Astrocyte (in vitro differentiated cells and primary cell): ENCODE measurements around the gene SLC6A12. TPM values are rescaled to one million over a fixed set of nuclear protein-coding genes. Genes with fewer than 3 reads are reported as not detected.
A peak's percentile ranks its signal among the peaks of the same experiment; 100 is the strongest.

ENCODE experiments used
- DNase-seq: peaks from one replicate; pipeline ENCODE4 v3.0.0-alpha.2; 2010; ENCODE audit warnings: low read depth
- FAIRE-seq: peaks from 2 replicates; lab custom pipeline; 2011; peaks lifted over from hg19 to GRCh38; lab: Jason Lieb, UNC
- H2AFZ ChIP-seq: 2 replicates; pipeline ENCODE4 v1.6.0; 2012; ENCODE audit warnings: low read depth, low read length, inconsistent platforms
- H3K27ac ChIP-seq: 2 replicates; pipeline ENCODE4 v1.5.1; 2011; ENCODE audit warnings: low read depth, low read length, inconsistent platforms
- H3K27me3 ChIP-seq: 2 replicates; pipeline ENCODE4 v1.6.0; 2011; ENCODE audit warnings: low read length, inconsistent platforms; ENCODE audit not compliant: insufficient read depth
- H3K36me3 ChIP-seq: 2 replicates; pipeline ENCODE4 v1.5.1; 2011; ENCODE audit warnings: low read length, inconsistent platforms; ENCODE audit not compliant: insufficient read depth
- H3K4me1 ChIP-seq: 2 replicates; pipeline ENCODE4 v1.5.1; 2011; ENCODE audit warnings: low read length, inconsistent platforms; ENCODE audit not compliant: insufficient read depth
- H3K4me2 ChIP-seq: 2 replicates; pipeline ENCODE4 v1.6.0; 2012; ENCODE audit warnings: low read length, inconsistent platforms
- H3K4me3 ChIP-seq: 2 replicates; pipeline ENCODE4 v1.5.1; 2011; ENCODE audit warnings: low read depth, mild to moderate bottlenecking, low read length, inconsistent platforms; ENCODE audit not compliant: insufficient read depth
- H3K79me2 ChIP-seq: 2 replicates; pipeline ENCODE4 v1.6.0; 2012; ENCODE audit warnings: mild to moderate bottlenecking, low read length, inconsistent platforms; ENCODE audit not compliant: insufficient read depth
- H3K9ac ChIP-seq: 2 replicates; pipeline ENCODE4 v1.6.0; 2012; ENCODE audit warnings: mild to moderate bottlenecking, low read length, inconsistent platforms
- H3K9me3 ChIP-seq: 2 replicates; pipeline ENCODE4 v1.5.1; 2012; ENCODE audit warnings: low read depth, mild to moderate bottlenecking, low read length, inconsistent platforms; ENCODE audit not compliant: insufficient read depth
- H4K20me1 ChIP-seq: 2 replicates; pipeline ENCODE4 v1.6.0; 2012; ENCODE audit warnings: low read length, inconsistent platforms; ENCODE audit not compliant: insufficient read depth
- H3K27ac Mint-ChIP-seq: one replicate; pipeline ENCODE4 v1.8.0; 2021; ENCODE audit warnings: mild to moderate bottlenecking, mixed read lengths; ENCODE audit not compliant: unreplicated experiment
- H3K27me3 Mint-ChIP-seq: one replicate; pipeline ENCODE4 v1.8.0; 2021; ENCODE audit warnings: low read depth, mixed read lengths; ENCODE audit not compliant: unreplicated experiment
- H3K36me3 Mint-ChIP-seq: one replicate; pipeline ENCODE4 v1.8.0; 2021; ENCODE audit warnings: low read depth, mixed read lengths; ENCODE audit not compliant: unreplicated experiment
- H3K4me1 Mint-ChIP-seq: one replicate; pipeline ENCODE4 v1.8.0; 2021; ENCODE audit warnings: low read depth, mixed read lengths; ENCODE audit not compliant: unreplicated experiment
- H3K4me3 Mint-ChIP-seq: one replicate; pipeline ENCODE4 v1.8.0; 2021; ENCODE audit warnings: mild to moderate bottlenecking, moderate library complexity, mixed read lengths; ENCODE audit not compliant: unreplicated experiment
- H3K9me3 Mint-ChIP-seq: one replicate; pipeline ENCODE4 v1.8.0; 2021; ENCODE audit warnings: mild to moderate bottlenecking, mixed read lengths; ENCODE audit not compliant: unreplicated experiment
- EZH2 ChIP-seq: IDR thresholded peaks from 2 replicates; pipeline ENCODE4 v1.6.1; 2012; ENCODE audit warnings: mild to moderate bottlenecking, low read length, inconsistent platforms; ENCODE audit not compliant: insufficient read depth
- total RNA-seq: library from RNA; stranded (reverse); gene quantifications from 2 replicates; pipeline ENCODE4 v1.2.1, GENCODE V29; 2021
- TF ChIP-seq, protein P1 (sequence below): IDR thresholded peaks from 2 replicates; pipeline ENCODE4 v1.5.1; 2011; ENCODE audit warnings: low read depth, mild to moderate bottlenecking, inconsistent platforms, low read length, moderate library complexity; ENCODE audit not compliant: insufficient read depth

Gene SLC6A12
- total RNA-seq, 1 donor from 2014 or later: 3.0 TPM

DNA sequence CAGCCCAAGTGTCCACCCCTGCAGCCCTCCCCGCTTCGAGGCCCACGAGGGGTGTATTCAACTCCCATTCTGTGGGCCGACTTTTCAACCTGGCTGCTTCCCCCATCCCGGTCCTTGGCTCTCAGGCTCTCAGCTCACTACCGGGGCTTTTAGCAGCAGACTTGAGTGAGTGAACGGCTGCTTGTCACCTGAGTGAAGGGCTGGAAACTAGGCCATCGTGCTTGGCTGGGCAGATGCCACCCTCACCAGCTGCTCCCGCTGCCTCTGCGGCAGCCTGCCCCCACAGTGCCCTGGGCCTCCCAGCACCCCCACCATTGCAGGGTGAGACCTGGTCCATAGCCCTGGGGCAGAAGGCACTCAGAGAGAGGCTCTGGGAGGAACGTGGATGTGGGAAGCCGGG, 59.9 kb downstream of the SLC6A12 start:
- DNase-seq (no peak), FAIRE-seq (no peak)
- H3K9ac ChIP-seq: no peak overlapping the region

DNA sequence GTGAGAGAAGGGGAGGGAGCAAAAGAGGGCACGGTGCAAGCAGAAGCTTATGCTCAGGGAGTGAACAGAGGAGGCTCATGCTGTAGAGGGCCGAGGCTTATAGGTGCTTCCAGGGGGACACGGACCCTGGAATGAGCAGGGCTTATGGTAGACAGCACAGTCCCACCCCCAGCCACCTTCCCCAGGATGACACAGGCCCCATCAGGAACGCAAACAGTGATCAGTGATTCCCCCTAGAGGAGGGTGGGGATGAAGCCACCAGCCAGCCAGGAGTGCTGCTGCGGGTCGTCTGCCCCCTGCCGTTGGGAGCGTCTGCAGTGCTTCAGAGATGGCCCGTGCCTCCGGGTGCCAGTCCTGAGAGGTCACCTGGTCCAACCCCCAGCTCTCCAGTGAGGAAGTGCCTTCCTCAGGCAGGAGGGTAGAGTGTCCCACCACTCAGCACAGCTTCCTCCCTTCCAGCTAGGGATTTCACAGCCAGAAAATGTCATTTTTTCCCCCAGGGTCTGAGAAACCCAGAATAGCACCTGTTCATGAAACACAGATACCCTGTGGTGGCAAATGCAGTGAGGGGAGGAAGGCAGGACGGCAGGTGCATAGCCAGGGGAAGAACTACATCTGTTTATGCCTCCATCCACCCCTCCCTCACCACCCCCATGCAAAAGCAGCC, 60.7 kb downstream of the SLC6A12 start:
- H3K36me3 ChIP-seq: no peaks in the 10 kb centered on the region
- DNase-seq: peak; percentile 13
- H3K9me3 Mint-ChIP-seq: no peaks in the 10 kb centered on the region
- no peak overlapping the region for H2AFZ ChIP-seq
- H3K9ac ChIP-seq: no peak overlapping the region
- H3K27me3 Mint-ChIP-seq: peaks cover 60% of the 10 kb centered on the region
- no peak overlapping the region for H3K27ac Mint-ChIP-seq
- no peak overlapping the region for H3K4me3 ChIP-seq
- no peaks in the 10 kb centered on the region for H3K4me1 Mint-ChIP-seq
- no peak for TF ChIP-seq EZH2
- TF ChIP-seq, protein P1, sequence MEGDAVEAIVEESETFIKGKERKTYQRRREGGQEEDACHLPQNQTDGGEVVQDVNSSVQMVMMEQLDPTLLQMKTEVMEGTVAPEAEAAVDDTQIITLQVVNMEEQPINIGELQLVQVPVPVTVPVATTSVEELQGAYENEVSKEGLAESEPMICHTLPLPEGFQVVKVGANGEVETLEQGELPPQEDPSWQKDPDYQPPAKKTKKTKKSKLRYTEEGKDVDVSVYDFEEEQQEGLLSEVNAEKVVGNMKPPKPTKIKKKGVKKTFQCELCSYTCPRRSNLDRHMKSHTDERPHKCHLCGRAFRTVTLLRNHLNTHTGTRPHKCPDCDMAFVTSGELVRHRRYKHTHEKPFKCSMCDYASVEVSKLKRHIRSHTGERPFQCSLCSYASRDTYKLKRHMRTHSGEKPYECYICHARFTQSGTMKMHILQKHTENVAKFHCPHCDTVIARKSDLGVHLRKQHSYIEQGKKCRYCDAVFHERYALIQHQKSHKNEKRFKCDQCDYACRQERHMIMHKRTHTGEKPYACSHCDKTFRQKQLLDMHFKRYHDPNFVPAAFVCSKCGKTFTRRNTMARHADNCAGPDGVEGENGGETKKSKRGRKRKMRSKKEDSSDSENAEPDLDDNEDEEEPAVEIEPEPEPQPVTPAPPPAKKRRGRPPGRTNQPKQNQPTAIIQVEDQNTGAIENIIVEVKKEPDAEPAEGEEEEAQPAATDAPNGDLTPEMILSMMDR: peak; percentile 58
- H3K4me2 ChIP-seq: no peak overlapping the region
- FAIRE-seq: no peak
- no peaks in the 10 kb centered on the region for H3K4me1 ChIP-seq
- H3K4me3 Mint-ChIP-seq: no peak overlapping the region
- peaks cover 12% of the 10 kb centered on the region for H3K27me3 ChIP-seq
- no peak overlapping the region for H3K27ac ChIP-seq
- no peaks in the 10 kb centered on the region for H3K79me2 ChIP-seq
- no peaks in the 10 kb centered on the region for H3K9me3 ChIP-seq
- H4K20me1 ChIP-seq: no peaks in the 10 kb centered on the region
- H3K36me3 Mint-ChIP-seq: peaks cover 2% of the 10 kb centered on the region

More for the DNA sequence above, 59.9 kb downstream of the SLC6A12 start:
- Histone ChIP-seq H3K79me2 (no peaks in the 10 kb centered on the region), H3K27ac (no peak overlapping the region), H3K9me3 (no peaks in the 10 kb centered on the region), H4K20me1 (no peaks in the 10 kb centered on the region), H2AFZ (no peak overlapping the region), H3K4me1 (no peaks in the 10 kb centered on the region), H3K27me3 (peaks cover 9% of the 10 kb centered on the region), H3K4me3 (no peak overlapping the region), H3K36me3 (no peaks in the 10 kb centered on the region), H3K4me2 (no peak overlapping the region)
- no peak overlapping the region for H3K4me3 Mint-ChIP-seq
- no peaks in the 10 kb centered on the region for H3K4me1 Mint-ChIP-seq
- no peak for TF ChIP-seq EZH2
- TF ChIP-seq, protein P1: no peak
- peaks cover 52% of the 10 kb centered on the region for H3K27me3 Mint-ChIP-seq
- H3K36me3 Mint-ChIP-seq: peaks cover 2% of the 10 kb centered on the region
- H3K9me3 Mint-ChIP-seq: no peaks in the 10 kb centered on the region
- H3K27ac Mint-ChIP-seq: no peak overlapping the region

DNA sequence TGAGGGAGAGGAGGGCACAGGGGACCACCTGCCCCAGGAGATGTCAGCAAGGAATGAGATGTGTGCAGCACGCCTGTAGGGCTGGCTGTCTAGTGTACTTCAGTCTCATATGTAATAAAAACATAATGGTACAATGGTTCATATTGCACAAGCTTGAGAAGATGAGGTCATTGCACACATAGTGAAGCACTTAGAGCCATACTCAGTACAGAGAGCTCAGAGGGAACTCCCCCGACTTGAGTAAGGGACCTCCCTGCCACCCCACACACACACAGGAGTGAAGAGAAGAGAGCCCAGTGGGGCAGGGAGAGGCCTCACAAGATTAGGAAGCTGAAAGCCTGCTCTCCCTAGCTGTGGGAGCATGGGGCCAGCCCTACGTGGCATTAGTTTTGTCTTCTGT, 61.5 kb downstream of the SLC6A12 start:
- Histone ChIP-seq H4K20me1 (no peaks in the 10 kb centered on the region), H2AFZ (no peak overlapping the region), H3K79me2 (no peaks in the 10 kb centered on the region), H3K27ac (no peak overlapping the region), H3K9me3 (no peaks in the 10 kb centered on the region), H3K9ac (no peak overlapping the region), H3K27me3 (peaks cover 20% of the 10 kb centered on the region), H3K36me3 (no peaks in the 10 kb centered on the region), H3K4me1 (no peaks in the 10 kb centered on the region), H3K4me2 (no peak overlapping the region), H3K4me3 (no peak overlapping the region)
- Mint-ChIP-seq H3K9me3 (no peaks in the 10 kb centered on the region), H3K36me3 (peaks cover 2% of the 10 kb centered on the region), H3K4me1 (no peaks in the 10 kb centered on the region), H3K27ac (no peak overlapping the region), H3K27me3 (peaks cover 68% of the 10 kb centered on the region), H3K4me3 (no peak overlapping the region)
- FAIRE-seq (no peak), DNase-seq (no peak)
- TF ChIP-seq, protein P1: no peak
- no peak for TF ChIP-seq EZH2
